Hematopoietic multipotent progenitor cell treated with erythropoietin and hydrocortisone succinate and interleukin-3 and kit ligand, for 4 days (in vitro differentiated cells): Measurements from ENCODE around the gene RMND1.
"Not testable (repeated sequence)": the region's sequence is repeated elsewhere in the genome, so short reads cannot be mapped to it uniquely, and the experiment has no call there.

Source experiments
- DNase-seq: peaks from one replicate; pipeline ENCODE4 v3.0.0-alpha.2; 2015

The RMND1 gene

DNA sequence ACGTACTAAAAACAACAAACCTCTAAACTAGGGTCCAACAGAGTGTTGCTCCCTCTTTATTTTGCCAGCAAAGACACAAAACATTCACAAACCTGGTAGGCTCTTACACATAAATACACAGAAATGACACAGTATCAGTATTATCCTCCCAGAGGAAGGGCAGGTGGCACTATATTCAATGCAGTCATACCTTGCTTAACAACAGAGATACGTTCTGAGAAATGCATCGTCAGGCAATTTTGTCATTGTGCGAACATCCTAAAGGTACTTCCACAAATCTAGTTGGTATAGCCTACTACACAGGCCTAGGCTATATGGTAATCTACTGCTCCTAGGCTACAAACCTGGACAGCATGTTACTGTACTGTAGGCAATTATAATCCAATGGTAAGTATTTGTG lies 70.2 kb downstream of the RMND1 start:
- DNase-seq, result no peak

DNA sequence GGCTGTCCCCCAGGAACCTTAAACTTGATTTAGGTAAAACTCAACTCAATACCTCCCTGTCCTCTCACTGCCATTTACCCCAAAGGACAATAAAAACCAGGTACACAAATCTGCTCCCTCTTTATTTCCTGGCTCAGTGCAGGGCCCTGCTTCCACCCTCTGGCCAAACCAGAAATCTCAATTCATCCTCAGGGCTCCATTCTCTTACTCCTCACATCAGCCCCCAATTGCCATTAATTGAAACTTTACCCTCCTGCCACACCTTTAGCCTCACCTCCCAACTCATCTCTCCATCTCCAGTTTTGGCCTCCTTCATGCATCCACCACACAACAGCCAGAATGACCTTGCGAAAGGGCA lies 71.1 kb downstream of the RMND1 start:
- no peak for DNase-seq

DNA sequence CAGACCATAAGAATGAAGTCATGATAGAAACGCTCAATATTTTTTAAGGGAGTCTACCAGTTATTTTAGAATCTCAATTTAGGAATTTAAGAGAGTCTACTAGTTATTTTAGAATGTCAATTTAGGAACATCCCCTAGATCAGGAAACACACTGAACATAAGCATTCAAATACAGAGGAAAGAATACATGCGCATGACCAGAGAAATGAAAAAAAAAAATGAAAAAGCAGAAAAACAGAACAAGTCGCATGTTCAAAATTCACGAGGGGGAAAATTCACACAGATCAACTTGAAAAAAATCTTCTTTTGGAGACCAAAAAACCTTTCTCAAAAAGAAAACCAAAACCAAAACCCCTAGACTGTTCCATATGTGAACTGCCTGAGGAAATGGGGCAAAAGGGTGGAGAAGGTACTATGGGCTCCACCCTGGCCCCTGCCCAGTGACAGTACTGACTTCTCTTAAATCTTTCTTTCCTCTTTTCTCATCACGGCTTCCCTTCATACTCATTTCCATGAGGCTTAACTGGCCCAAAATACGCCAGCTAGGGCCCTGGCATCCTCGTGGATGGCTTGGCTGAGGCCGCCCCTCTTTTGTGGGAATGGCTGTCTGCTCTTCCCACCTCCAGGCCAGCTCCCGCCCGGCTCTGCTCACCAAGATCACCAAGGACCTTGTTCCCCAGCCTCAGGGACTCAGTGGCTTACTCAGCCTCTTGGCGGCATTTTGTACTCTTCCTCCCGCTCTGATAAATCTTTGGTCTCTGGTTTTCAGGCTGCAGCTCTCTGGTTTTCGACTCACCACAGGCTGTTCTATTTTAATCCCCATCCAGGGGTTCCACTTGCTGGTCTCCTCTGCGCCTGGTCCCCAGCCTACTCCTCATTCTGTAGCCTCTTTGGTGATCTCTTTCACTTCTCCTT lies 71.7 kb downstream of the RMND1 start:
- peak; percentile 55 for DNase-seq

DNA sequence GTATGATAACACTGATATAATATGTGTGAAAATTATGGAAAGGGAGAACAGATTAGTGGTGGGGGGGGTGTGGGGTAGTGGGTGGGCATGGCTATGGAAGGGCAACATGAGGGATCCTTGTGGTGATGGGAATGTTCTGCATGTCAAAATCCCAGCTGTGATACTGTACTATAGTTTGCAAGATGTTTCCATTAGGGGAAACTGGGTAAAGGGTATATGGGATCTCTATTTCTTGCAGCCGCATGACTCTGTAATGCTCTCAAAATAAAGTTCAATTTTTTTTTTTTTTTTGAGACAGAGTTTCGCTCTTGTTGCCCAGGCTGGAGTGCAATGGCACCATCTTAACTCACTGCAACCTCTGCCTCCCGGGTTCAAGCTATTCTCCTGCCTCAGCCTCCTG lies 74.8 kb downstream of the RMND1 start:
- DNase-seq, result no peak

DNA sequence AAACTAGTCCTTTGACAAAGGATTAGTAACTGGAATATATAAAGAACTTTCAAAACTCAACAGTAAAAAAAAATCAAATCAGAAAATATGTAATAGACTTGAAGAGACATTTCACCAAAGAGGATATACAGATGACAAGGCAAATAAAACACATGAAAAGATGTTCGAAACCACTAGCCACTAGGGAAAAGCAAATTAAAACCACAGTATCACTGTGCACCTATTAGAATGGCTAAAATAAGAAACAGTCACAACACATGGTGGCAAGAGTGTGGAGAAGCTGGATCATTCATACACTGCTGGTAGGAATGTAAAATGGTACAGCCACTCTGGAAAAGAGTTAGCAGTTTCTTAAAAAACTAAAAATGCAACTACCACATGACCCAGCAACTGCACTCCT lies 75.5 kb downstream of the RMND1 start:
- no peak for DNase-seq

DNA sequence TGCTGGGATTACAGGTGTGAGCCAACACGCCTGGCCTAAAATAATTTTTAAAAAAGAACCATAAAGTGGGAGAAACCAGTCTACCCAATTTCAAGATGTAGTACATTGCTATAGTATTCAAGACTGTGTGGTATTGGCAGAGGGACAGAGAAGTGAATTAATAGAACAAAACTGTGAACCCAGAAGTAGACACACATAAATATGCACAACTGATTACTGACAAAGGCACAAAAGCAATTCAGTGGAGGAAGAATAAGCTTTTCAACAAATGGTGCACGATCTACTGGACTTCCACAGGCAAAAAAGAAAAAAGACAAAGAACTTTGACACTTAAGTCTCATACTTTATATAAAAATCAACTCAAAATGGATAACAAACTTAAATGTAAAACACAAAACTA lies 76.1 kb downstream of the RMND1 start:
- DNase-seq, result no peak

DNA sequence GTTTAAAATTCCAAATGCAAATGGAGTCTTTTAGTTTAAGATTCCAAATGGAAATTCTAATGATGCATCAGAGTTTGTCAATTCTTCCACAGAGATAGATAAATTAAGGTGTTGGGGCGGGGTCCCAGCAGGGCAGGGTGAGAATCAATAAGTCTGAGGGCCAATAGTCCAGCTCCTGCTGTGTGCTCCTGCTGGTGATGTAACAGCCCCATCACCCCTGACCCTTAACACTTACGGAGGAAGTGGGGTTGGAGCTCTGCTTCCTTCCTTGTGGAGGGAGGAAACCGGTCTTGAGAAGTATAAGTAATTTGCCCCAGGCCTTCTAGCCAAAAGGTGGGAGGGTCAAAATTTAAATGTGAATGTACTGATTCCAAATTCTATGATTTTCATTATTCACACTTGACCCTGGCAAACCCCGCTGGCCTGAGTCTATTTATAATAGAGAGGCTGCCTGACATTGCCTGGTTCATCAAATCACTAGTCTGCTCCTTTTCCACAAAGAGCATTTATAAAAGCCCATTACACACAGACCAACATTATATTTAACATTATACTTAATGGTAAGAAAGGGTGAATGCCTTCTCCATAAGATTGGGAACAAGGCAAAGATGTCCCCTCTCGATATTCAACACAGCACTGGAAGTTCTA lies 77.8 kb downstream of the RMND1 start:
- no peak for DNase-seq

DNA sequence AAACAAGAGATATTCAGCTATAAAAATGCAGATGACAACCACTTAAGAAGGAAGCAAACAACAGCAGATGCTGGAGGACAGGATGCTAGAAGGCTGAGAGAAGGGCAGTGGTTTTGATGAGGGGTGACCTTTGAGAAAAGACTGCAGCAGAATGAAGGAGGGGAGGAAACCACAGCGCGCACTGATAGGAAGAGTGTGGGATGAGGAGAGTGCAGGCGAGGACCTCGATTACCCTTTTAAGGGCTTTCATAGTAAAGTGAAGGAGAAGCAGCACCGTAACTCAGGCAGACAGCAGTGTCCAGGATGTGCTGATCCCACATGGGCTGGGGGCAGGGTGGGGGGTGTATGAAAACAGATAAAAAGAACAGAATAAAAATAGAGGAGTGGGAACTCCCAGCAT lies 79.8 kb downstream of the RMND1 start:
- peak; percentile 29 for DNase-seq

DNA sequence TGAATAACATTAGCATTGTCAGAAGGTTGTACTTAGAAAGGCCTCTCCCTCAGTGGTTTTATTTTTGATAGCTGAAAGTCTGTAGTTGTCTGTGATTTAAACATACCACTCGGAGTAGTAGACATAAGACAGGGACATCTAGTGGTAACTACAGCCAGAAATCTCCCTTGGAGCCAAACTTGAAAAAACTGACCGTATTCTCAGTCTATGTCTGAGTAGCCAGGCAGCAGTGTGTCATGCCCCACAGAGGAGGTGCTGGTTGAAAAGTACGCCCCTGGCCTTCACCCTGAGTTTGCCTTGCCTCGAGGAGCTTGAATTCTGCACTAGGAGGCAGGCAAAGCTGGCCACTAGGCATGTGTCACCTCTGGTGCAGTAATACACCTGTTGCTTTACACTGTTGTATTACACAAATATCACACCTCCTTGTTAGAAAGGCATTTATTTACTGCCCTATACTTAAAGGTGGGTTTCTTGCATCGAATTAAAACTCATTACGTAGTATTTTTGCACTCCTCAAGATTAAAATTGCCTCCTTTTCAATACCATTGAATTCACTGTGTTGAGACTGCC lies 81.3 kb downstream of the RMND1 start:
- no peak for DNase-seq

DNA sequence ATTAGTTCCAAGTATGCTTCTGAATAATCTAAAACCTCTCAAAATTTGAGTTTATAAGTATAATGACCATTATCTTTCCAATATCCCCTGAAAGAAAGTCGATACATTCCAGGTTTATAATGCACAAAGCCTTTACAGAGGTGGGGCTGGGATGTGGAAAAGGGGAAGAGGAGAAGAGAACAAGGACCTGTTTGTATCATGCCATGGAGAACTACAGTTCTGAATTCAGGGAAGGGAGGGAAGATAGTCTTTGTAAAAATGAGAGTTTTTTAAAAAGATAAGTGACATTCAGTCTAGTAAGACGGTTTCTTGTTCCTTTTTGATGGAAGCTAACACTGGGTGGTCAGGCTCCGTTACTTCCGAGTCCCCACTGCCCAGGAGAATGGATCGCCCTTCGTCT lies 86.7 kb downstream of the RMND1 start:
- DNase-seq, result no peak

DNA sequence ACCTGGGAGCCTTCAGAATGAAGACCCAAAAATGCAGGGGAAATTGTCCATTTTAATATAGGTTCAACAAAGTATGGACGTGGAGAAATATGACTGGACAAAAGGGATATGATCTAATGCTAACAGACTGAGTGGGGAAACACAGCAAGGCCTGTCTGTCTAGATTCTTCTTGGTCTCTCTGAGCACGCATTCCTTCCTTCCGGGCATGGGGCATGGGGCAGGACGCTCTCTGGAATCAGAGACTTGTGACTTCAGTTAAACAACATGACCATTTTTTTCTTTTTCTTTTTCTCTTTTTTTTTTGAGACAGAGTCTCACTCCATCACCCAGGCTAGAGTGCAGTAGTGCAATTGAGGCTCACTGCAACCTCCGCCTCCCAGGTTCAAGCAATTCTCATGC lies 92.4 kb downstream of the RMND1 start:
- DNase-seq, result no peak

DNA sequence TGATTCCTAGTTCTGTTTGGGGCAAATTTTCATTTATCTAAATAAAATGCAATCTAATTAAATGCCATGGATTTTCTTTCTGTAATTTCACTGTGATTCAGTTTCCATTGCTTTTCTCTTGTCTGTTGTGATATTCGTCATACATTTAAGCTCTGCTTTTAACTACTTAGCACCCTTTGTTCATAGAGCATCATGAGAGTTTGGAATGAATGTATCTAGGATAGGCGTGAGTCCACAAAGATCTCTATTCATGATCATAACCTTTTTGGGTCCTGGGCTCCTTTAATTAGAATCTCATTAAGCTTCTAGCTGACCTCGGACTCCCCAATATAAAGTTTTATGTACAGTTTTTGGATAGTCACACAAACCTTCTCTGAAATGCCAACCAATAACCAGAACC lies 93.5 kb downstream of the RMND1 start:
- no peak for DNase-seq

DNA sequence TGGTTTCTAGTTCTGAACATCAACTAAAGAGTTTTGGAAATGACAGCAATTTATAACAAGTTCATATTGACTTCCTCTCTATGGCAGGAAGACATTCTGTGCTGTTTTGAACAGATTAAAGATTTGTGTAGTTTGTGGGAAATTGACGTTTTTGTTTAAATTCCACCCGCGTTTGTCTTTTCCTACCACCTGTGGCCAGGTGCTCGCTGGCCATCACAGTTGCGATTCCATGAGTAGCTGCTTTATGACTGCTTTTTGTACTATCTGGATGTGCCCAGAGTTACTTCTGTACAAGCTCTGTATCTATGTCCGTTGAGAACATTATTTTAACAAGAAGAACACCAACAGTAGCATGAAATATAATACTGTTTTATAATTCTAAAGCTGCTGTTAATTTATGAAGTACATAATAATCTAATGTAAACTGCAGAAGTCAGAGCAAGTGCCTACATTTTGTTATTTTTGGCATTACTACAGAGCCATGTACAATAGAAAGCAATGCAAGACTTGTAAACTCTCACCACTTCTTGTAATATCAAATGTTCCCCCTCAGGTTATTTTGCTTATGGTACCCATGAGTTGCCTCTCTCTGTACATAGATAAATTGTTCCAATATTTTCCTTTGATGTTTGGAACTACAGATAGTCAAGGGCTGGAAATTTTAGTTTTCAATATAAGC lies 94.0 kb downstream of the RMND1 start:
- no peak for DNase-seq

DNA sequence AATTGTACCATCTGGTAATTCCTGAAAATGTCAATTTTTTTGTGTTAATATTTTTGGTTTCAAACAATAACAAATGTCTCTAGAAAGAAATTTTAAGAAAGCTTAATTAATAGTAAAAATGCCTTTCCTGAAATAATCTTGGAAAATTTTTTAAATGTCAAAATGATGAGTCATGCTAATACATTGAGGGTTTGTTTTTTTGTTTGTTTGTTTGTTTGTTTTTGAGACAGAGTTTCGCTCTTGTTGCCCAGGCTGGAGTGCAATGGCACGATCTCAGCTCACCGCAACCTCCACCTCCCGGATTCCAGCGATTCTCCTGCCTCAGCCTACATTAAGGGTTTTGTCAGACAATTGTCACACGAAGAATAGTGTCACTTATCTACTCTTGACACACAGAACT lies 94.9 kb downstream of the RMND1 start:
- not testable (repeated sequence) for DNase-seq
